GM19467 (cell line): ENCODE measurements around the gene SMYD3.
"Not testable (repeated sequence)": the region's sequence is repeated elsewhere in the genome, so short reads cannot be mapped to it uniquely, and the experiment has no call there.

ENCODE experiments used
- ATAC-seq: cut with Tn5 transposase; IDR thresholded peaks from one replicate; pipeline ENCODE4 v1.9.1; 2021; ENCODE audit warnings: mild to moderate bottlenecking, moderate library complexity; ENCODE audit not compliant: unreplicated experiment

SMYD3 gene

DNA sequence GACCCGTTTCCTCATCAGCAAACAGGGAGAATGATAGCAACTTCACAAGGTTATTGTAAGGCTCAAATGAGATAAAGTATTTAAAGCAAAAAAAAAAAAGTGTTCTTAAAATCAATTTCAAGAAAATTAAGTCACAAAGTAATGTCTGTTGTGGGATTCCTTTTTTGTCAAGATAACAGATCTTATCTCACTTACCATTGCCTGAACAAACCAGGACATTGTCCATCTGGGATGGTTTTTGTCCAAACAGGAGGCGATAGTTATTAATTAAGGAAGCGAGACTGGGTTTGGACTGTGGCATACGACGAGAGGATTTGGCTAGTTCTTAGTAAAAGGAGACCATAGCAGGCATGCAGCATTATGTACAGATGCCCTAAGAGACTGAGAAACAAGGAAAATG, 458.4 kb downstream of the SMYD3 start:
- ATAC-seq, result no peak

DNA sequence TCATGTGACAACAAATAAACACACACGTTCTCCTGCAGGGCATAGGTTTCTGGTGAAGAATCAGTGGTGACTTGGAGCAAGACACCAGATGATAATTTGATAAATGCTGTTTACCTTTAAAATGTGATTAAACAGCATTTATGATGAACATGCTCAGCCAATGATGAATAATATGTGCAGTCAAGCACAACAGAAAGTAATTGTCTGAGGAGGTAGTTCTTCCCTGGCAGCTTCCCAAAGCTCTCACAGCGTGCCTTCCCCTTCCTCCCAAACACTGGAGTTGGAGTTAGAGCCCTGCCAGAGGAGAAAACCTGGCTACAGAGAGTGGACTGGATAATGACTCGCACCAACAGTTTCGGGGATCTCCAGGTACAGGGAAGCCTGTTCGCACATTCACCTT, 463.5 kb downstream of the SMYD3 start:
- no peak for ATAC-seq

DNA sequence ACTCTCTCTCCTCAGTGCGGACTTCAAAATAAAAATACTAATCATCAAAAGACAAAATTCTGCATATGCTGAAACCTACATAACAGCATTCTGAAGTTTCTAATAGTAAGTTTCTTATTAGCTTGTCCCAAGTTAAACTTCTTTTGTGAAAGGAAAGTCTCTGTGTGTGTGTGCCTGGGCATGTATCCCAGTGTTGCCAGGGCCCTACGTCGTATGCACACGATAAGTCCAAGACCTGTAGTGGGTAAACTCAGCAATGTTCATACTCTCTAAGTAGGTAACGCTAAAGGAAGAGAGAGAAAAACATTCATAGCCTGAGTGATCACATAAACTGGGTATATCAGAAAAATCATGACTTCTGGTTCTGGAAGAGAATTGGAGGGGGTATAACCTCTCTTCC, 465.7 kb downstream of the SMYD3 start:
- no peak for ATAC-seq

DNA sequence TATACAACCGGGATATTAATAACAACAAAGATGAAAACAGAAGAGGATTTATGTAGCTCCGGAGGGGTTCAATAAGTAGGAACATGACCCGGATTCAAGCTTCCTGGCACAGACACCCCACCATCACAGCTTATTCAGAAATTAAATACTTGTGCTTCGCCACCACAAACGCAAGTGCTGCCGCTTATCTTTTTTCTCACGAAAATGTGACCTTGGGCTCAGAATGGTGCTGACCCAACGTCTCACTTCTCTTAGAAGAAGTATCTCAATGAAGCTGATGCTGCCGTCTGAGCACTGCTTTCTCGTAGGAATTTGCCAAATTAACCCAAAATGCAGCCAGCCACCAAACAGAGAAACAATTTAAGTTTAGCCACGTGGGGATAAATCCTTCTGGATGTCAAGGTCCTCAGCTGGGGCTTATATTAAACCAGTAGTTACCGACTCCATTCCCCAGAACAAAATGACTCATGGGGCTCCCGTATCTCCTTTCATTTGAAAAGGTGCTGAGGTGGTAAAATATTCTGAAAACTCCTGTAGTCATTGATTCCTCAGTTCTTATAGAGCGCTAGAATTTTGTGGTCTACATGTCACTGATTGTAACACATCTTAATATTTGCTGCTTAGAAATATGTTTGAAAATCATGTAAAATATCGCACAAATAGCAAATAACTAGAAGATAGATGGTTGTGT, 466.7 kb downstream of the SMYD3 start:
- ATAC-seq, result no peak

DNA sequence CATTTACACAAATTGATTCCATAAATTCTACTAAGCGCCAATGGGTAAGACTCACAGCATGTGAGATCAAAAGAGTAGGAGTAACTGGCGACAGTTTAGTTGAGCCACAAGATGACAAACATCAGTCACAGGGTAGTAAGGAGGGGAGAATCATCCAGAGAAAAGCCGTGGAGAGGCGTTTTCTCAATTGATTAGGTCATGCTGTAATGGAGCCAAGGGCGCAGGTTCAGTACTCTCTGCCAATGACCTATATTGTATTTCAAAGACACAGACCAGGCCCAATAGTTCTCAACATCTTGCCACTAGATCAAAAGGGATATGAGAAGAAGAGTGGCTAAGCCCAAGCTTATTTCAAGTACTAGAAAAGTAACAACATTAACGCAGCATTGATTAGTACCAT, 467.5 kb downstream of the SMYD3 start:
- ATAC-seq, result no peak

DNA sequence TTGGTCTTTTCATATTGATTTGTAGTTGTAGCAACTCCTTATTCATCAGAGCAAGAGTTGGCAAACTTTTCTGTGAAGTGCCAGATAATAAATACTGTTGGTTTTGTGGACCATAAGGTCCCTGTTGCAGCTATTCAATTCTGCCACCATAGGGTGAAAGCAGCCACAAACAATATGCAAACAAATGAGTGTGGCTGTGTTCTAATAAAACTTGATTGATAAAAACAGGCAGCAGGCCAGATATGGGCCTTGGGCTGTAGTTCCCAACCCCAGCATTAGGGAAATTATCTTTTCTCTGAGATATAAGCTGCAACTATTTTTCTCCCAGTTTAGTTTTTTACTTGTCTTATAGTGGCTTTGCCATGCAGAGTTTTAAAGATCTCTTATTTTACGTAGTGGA, 469.2 kb downstream of the SMYD3 start:
- no peak for ATAC-seq

DNA sequence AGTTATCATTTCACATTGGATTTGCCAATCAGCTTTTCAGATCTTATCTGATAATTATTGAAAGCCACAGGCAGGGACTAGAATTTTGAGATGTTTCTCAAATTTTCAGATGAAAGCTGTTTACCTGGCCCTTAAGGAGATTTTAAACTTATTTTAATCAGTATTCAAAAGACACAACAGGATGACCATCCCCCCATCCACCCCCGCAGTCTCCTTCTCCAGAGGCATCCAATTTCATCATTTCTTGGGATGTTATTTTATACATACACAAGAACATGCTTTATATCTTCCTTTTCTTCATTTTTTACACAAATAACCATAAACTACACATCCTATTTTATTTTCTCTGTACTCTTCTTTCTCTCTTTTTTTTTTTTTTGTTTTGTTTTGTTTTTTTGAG, 470.9 kb downstream of the SMYD3 start:
- no peak for ATAC-seq

DNA sequence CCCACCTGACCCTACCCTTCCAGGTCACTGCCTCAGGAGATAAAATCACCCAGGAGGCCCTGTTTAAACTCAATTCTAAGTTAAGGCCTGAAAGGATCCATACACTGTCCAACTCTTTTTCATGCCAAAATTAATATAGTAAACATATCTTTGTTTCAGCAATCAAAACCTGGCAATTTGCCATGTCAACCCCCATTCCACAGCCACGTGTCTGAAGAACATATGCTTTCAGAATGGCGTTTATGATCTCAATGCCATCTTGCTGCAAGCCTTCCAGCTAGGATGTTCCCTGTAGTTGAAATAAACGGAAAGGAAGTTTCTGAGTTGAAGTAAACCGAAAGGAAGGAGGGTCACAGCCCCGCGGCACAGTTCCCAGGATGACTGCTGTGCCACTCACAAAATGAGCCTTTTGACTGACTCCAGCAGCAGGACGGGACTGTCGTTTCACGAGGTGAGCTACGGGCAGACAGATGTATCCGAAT, 472.0 kb downstream of the SMYD3 start:
- no peak for ATAC-seq

DNA sequence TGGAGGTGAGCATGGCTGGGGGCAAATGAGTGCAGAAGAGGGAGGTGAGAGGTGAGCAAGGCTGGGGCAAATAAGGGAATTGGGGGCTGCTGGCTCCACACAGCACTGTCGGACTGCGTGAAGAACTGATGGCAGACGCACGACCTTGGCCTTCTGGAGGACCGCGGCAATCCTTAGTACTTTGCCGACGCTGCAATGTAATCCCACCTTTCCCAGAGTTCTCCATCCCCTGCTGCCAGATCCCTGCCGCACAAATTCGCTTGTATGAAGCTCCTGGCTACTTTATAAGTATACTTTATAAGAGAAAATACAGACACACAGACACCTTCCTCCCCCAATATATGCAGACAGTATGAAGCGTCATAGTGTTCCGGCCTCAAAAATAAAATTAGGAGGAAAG, 472.4 kb downstream of the SMYD3 start:
- ATAC-seq, result no peak

DNA sequence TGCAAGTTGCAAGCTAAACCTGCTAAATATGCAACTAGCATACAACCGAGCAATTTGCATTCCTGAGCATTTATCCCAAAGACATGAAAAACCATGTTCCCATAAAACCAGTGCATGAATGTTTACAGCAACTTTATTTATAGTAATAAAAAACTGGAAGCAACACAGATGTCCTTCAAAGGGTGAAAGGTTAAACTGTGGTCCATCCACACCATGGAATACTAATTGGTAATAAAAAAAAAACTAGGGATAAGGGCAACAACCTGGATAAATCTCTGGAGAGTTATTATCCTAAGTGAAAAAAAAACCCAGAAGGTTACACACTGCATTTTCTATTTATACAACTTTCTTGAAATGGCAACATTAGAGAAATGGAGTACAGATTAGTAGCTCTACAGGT, 474.1 kb downstream of the SMYD3 start:
- ATAC-seq, result no peak

DNA sequence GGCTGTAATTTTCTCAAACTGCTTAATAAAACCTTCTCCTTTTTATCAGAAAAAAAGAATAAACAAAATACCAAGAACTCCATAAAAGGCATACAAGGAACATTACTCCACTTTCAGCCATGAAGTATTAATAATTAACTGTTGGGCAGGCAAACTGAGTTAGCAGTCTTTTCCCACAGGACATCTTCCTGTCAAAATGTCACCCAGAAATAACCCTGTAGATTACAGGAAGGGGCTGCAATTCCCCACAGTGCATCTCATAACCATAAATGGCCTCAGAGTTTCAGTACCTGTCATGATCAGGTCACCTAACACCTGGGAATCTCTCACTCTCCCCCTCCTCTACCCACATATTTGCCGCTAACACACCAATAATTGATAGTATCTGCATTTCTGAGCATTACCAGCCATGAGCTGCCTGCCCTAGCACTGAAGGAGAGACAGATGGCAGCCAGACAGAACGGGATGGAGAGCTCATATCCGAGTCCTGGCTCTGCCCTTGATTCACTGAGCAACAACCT, 475.0 kb downstream of the SMYD3 start:
- no peak for ATAC-seq

DNA sequence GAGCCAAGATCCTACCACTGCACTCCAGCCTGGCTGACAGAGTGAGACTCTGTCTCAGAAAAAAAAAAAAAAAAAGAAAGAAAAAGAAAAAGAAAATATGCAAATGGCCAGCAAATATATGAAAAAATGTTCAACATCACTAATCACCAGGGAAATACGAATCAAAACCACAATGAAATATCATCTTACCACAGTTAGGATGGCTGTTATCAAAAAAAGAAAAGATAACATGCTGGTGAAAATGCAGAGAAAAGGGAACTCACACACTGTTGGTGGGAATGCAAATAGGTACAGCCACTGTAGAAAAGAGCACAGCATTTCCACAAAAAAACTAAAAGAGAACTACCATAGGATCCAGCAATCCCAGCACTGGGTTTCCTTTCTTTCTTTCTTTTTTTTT, 477.5 kb downstream of the SMYD3 start:
- ATAC-seq, result no peak

DNA sequence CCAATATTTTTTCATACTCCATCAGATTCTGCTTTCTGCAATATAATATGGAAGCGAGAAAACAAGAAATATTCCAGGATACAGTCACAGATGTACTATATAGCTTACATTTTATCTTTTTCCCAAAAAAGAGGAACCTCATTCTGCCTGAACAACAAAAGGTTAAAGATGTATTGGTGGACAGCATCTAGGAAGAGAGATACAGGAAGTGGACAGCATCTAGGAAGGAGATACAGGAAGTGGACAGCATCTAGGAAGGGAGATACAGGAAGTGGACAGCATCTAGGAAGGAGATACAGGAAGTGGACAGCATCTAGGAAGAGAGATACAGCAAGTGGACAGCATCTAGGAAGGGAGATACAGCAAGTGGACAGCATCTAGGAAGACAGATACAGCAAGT, 483.0 kb downstream of the SMYD3 start:
- not testable (repeated sequence) for ATAC-seq

DNA sequence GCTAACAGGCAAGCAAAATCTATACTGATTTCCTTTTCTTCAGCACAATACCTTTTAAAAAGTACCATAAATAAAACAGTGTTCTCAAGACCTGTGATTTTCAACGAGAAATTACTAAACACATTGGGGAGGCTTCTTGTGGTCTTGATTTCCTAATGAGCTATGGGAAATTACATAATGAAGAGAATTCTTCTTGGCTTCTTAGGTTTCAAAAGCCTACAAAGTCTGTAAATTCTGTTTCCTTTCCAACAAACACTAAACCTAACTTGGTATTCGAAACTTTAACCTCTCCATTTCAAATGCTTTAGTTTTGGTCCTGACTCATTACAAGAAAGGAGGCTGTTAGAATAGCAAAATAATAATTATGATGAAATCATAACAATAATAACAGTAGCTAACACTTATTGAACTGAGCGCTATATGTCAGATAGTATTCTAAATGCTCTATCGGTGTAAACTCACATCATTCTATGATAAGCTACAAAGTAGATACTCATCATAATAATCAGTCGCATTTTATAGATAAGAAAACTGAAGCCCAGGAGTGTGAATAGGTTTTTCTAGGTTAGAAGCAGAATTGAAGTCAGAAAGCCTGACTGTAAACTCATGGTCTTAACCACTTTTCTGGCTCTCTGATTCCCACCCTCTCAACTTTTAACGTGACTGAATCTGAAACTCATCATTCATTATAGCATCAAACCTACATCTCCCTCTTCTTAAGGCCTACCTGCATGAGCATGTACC, 486.7 kb downstream of the SMYD3 start:
- no peak for ATAC-seq

DNA sequence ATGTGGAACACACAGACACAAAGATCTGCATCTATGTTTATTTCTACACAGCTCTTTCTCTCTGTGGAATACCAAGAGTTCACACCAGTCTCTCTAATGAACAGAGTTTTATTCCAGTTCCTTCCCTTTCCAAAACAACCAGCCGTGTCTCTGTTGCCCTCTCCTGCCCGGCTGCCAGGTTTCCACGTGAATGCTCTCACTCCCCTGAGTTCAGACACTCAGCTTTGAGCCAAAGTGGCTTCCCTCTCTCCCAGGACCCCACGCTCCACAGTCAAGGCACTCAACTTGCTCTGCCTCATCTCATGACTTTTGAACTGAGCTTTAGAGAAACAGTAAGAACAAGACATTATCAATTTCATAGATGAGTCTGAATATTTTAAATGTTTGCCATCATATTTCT, 488.9 kb downstream of the SMYD3 start:
- no peak for ATAC-seq

DNA sequence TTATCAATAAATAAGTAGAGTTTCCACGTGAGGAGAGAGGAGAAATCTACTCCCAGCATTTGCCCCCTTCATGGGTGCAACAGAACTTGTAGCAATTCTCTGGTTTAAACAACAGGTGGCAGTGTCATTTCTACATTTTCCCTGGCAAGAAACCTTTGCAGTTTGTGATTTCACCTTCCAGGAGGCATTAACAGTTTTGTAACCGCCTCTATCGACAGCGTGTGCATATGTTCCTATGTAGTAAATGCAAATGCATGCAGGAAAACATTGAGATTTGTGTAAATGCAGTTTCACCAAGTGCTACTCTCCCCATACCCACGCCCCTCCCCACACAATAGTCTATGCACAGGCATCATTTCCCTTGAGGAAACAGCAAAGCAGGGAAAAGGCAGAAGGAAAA, 494.7 kb downstream of the SMYD3 start:
- no peak for ATAC-seq

DNA sequence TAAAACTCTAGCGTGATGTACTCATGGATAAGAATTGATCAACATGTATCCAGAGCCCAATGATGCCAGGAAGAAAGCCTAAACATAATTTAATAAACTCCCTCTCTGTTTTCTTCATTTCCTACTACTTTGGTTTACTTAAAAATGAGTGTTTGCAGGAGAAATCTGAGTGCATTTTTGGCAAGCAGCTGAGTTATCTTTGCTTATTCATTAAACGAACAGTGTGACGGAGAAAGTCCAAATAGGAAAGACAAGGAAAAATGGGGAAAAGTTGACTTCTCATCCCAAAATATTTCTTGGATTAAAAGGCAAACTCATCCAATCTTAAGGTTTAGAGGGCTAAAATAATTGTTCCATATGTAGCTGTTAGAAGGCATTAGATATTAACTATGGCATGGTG, 496.7 kb downstream of the SMYD3 start:
- ATAC-seq, result no peak

DNA sequence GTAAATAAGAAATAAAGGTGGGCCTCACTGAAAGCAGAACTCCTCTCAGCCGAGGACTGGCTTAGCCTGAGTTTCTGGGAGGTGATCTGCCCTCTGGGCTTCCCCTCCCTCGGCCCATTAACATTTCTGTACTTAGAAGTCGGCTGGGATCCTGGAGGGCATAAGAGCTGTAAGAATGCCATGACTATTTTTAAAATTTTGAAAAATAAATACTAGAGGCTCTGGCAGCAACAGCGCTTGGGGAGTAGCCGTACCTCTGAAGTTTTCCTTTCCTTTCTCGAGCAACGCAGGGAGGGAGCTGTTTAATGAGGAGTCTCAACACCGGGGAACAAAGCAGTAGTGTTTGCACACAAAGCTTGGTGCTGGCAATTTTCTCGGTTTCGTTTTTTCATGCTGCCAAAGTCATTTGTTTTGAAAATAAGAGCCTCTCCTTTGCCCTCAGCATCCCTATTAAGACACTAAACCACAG, 498.7 kb downstream of the SMYD3 start:
- no peak for ATAC-seq

DNA sequence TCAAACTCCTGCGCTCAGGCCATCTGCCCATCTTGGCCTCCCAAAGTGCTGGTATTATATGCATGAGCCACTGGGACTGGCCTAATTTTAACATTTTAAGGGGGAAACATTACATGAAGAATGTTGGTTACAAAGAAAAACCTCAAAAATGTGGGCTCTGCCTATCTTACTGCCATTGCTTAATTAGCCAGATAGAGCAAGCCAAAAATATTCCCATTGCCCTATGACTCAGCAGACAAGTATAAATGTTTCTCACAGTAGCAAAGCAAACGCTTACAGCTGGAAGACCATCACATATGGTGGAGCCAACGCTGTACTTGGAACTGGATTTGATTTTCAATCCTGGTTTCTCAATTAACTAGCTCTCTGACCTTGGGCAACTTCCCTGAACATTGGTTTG, 502.0 kb downstream of the SMYD3 start:
- ATAC-seq, result no peak

DNA sequence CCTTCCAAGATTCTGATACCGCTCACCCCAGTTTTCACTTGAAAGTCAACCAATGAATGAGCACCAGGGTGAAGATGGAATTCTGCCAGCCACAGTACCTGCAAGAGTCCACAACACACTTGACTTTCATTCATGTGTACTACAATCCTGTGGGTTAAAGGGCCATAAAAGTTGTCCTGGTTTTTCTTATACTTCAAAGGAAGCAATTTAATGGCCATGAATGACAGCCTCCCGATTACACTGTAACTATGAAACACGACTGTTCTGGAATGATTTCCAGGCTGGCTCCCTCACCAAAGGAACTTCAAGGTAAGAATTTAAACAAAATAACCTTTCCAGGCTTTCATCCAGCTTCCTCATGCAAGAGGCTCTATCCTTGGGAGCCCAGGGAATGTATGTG, 502.8 kb downstream of the SMYD3 start:
- no peak for ATAC-seq

DNA sequence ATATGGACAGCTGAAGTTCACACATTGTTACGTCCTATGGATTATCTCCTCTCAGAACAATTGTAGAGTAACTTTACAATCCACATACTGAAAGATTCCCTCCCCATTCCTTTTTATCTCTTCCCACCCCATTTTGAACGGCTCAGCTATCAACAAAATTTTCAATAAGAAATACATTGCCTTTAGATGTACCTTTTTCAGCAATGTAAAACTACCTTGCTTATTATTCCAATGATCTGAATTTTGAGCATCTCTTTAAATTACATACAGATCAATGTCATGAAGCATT, 503.7 kb downstream of the SMYD3 start:
- ATAC-seq, result no peak

DNA sequence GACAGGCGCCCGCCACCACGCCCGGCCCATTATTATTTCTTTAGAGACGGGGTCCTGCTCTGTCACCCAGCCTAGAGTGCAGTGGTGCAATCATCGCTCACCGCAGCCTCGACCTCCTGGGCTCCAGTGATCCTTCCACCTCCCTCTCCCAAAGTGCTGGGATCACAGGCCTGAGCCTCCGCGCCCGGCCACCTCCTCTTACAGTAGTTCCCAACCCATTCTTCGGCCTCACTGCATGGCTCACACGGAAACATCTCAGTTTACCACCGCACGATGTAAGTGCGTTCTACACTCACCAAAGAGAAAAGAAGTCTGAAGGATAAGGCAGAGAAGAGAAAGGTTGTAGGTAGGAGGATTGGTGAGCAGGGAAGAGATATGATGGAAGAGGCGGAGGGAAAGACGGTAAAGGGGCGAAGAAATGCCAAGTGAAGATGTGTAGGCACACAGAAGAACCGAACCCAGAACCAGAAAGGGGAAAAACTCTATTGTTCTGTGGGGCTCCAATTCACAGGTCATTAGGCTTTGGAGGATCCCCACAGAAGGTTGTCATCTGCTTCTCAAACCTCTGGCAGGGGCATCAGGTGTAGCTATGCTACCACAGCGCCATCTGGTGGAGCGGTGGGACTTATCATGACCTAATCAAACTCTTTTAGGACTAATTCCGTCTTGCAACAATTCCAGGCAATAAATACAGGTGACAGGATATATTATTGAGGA, 504.2 kb downstream of the SMYD3 start:
- peak; percentile 62 for ATAC-seq
